Transverse colon (tissue), 3 donors: ENCODE data around the gene TATDN3.

Experiments used
- CTCF ChIP-seq, 5 experiments: fragments of 200-600 bp in 3 of 5; fragments of 450-650 bp in 2 of 5; sonication (generic) in 3 of 5; IDR thresholded peaks; 1 replicate in 2 of 5; 2 replicates in 3 of 5; pipeline ENCODE4 v1.5.1; 2016 to 2017; ENCODE audit warnings: antibody characterized with exemption in 5 of 5, inconsistent platforms in 3 of 5, mild to moderate bottlenecking in 2 of 5, moderate library complexity in 1 of 5
- EP300 ChIP-seq: sonication (generic); formaldehyde crosslinking; IDR thresholded peaks from one replicate; pipeline ENCODE4 v1.6.1; 2017; ENCODE audit warnings: antibody characterized with exemption, low read depth
- POLR2A ChIP-seq: fragments of 450-650 bp; IDR thresholded peaks from one replicate; pipeline ENCODE4 v1.6.1; 2016; ENCODE audit warnings: antibody characterized with exemption, mild to moderate bottlenecking, moderate library complexity

- TF ChIP-seq CTCF (IDR thresholded peaks at IDR 0.05), result no peak
- no peak for TF ChIP-seq EP300
- TF ChIP-seq POLR2A, result no peak
These were observed 72.5 kb downstream of the TATDN3 start for GRCh38 chr1:212864201-212864600.
